Measurements from ENCODE around the gene CMIP.

- TF ChIP-seq CTCF (conservative IDR thresholded peaks at IDR 0.05 in 1 of 2, IDR thresholded peaks at IDR 0.05 in 1 of 2; ENCODE audit: extremely low read depth in 1 of 2, insufficient read depth in 1 of 2, low read depth in 1 of 2, low read length in 2 of 2), result no peak
- no peak for TF ChIP-seq EZH2 (IDR thresholded peaks at IDR 0.05; ENCODE audit: borderline replicate concordance, low read length)
Measured at GRCh38 chr16:81610144-81610842, 165.7 kb downstream of the CMIP start.
